Prostate gland (tissue), 2 donors: Measurements from ENCODE around the gene RP9. TPM values are rescaled to one million over a fixed set of nuclear protein-coding genes. Genes with fewer than 3 reads are reported as not detected.

ENCODE experiments used
- DNase-seq: peaks from one replicate; pipeline ENCODE4 v3.0.0-alpha.2; 2019; ENCODE audit warnings: low spot score
- H3K27ac ChIP-seq, 2 donors: fragments of 200-600 bp; sonication (generic); 2 replicates each; pipeline ENCODE4 v1.5.1; 2017 to 2019
- H3K27me3 ChIP-seq: fragments of 200-600 bp; sonication (generic); replicated peaks from 2 replicates; pipeline ENCODE4 v1.5.1; 2019; ENCODE audit not compliant: insufficient read depth
- H3K36me3 ChIP-seq, 2 donors: fragments of 200-600 bp; sonication (generic); 1 replicate in 1 of 2; 2 replicates in 1 of 2; pipeline versions ENCODE4 v1.5.1 to v1.8.1; 2017 to 2019
- H3K4me1 ChIP-seq: fragments of 200-600 bp; sonication (generic); replicated peaks from 2 replicates; pipeline ENCODE4 v1.5.1; 2019
- H3K4me3 ChIP-seq, 2 donors: fragments of 200-600 bp; sonication (generic); 2 replicates each; pipeline ENCODE4 v1.5.1; 2017 to 2019
- H3K9me3 ChIP-seq: fragments of 200-600 bp; sonication (generic); 2 replicates; pipeline ENCODE4 v1.5.1; 2017
- POLR2A ChIP-seq: fragments of 450-650 bp; IDR thresholded peaks from one replicate; pipeline ENCODE4 v1.6.1; 2016; ENCODE audit warnings: antibody characterized with exemption, mild to moderate bottlenecking
- POLR2AphosphoS5 ChIP-seq: sonication (generic); formaldehyde crosslinking; IDR thresholded peaks from one replicate; pipeline ENCODE4 v1.6.1; 2017; ENCODE audit warnings: antibody characterized with exemption
- WGBS: methylation state at CpG from one replicate; pipeline ENCODE4 v1.1.5; 2018; 5-methylcytosine and 5-hydroxymethylcytosine counted together
- intact Hi-C: fragments of 100-400 bp; cut with DNase I; formaldehyde crosslinking; loops from one replicate; pipeline ENCODE4 v1.14.2; 2022
- total RNA-seq, 2 donors: library from RNA; depleted of rRNA; stranded (reverse); fragments of >200 nt; gene quantifications; one replicate each; pipeline ENCODE4 v1.1.0, GENCODE V29; 2016
- TF ChIP-seq, protein P1 (sequence below), 4 experiments: fragments of 200-600 bp in 2 of 4; fragments of 450-650 bp in 2 of 4; sonication (generic) in 2 of 4; IDR thresholded peaks; 1 replicate in 3 of 4; 2 replicates in 1 of 4; pipeline ENCODE4 v1.5.1; 2016 to 2019; ENCODE audit warnings: antibody characterized with exemption in 4 of 4, mild to moderate bottlenecking in 2 of 4, moderate library complexity in 2 of 4

Gene RP9
- total RNA-seq, 2 donors from 2014 or later, result 7.8 to 18.0 TPM

DNA sequence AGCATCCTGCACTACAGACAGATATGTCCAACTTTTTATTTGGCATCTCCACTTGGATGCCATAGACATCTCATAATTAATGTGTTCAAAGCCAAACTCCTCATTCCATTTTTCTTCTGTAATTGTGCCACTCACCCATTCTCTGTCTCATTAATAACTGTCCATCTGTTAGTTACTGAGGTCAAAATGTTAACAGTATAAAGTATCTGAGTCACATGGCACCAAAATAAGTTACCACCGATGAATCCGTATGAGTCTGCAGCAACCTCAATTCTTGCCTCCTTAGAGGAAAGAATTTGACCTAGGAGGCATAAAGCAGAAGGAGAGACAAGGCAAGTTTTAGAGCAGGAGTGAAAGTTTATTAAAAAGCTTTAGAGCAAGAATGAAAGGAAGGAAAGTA is 30.1 kb downstream of the RP9 start:
- TF ChIP-seq POLR2A (no peak), POLR2AphosphoS5 (no peak)
- TF ChIP-seq, protein P1, sequence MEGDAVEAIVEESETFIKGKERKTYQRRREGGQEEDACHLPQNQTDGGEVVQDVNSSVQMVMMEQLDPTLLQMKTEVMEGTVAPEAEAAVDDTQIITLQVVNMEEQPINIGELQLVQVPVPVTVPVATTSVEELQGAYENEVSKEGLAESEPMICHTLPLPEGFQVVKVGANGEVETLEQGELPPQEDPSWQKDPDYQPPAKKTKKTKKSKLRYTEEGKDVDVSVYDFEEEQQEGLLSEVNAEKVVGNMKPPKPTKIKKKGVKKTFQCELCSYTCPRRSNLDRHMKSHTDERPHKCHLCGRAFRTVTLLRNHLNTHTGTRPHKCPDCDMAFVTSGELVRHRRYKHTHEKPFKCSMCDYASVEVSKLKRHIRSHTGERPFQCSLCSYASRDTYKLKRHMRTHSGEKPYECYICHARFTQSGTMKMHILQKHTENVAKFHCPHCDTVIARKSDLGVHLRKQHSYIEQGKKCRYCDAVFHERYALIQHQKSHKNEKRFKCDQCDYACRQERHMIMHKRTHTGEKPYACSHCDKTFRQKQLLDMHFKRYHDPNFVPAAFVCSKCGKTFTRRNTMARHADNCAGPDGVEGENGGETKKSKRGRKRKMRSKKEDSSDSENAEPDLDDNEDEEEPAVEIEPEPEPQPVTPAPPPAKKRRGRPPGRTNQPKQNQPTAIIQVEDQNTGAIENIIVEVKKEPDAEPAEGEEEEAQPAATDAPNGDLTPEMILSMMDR (IDR thresholded peaks at IDR 0.05), result no peak
- no peaks in the 10 kb centered on the region for H3K36me3 ChIP-seq
- no peak for DNase-seq
- H3K27me3 ChIP-seq, result no peaks in the 10 kb centered on the region
- H3K9me3 ChIP-seq, result no peaks in the 10 kb centered on the region
- H3K27ac ChIP-seq, result no peak overlapping the region
- WGBS, result 77% methylated on average over 2 of the region's 2 CpGs
- intact Hi-C loops, result no loop called here
- no peak overlapping the region for H3K4me3 ChIP-seq
- no peaks in the 10 kb centered on the region for H3K4me1 ChIP-seq

DNA sequence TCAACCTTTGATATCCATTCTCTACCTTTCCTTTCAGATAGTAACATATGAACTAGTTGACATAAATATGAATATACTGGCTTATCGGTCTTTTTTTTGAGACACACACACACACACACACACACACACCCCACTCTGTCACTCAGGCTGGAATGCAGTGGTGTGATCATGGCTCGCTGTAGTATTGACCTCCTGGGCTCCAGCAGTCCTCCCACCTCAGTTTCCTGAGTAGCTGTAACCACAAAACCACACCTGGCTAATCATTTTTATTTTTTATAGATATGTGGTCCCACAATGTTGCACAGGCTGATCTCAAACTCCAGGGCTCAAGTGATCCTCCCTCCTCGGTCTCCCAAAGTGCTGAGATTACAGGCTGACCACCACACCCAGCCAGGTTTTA is 32.5 kb downstream of the RP9 start:
- TF ChIP-seq, protein P1 (IDR thresholded peaks at IDR 0.05), result no peak
- TF ChIP-seq POLR2A (no peak), POLR2AphosphoS5 (no peak)
- H3K27me3 ChIP-seq, result no peaks in the 10 kb centered on the region
- no peak overlapping the region for H3K27ac ChIP-seq
- no peak for DNase-seq
- no peak overlapping the region for H3K4me3 ChIP-seq
- no peaks in the 10 kb centered on the region for H3K9me3 ChIP-seq
- no peaks in the 10 kb centered on the region for H3K4me1 ChIP-seq
- 80% methylated on average over 3 of the region's 3 CpGs for WGBS
- intact Hi-C loops, result no loop called here
- H3K36me3 ChIP-seq, result no peaks in the 10 kb centered on the region

DNA sequence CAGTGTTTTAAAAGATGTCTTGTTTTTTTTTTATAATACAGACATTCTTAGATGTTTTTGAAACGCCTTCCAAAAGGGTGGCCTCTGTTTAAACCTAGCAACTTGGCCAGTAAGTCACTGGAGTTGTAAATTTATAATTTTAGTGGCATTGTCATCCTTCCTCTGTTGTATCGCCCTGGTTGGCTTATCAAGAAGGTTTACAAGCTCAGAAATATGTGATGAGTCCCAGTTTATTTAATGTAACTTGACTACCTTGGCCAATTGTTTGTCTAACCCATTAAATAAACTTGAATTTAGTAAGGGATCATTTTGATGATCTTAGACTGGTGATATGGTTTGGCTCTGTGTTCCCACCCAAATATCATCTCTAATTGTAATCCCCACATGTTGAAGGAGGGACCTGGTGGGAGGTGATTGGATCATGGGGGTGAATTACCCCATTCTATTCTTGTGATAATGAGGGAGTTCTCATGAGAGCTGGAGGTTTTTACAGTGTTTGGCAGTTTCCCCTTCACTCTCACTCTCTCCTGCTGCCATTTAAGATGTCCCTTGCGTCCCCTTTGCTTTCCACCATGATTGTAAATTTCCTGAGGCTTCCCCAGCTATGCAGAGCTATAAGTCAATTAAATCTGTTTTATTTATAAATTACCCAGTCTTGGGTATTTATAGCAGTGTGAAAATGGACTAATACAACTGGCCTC is 33.2 kb downstream of the RP9 start:
- TF ChIP-seq POLR2AphosphoS5 (peak; percentile 48), POLR2A (no peak)
- TF ChIP-seq, protein P1 (IDR thresholded peaks at IDR 0.05), result no peak
- DNase-seq, result no peak
- H3K27me3 ChIP-seq, result no peaks in the 10 kb centered on the region
- no peaks in the 10 kb centered on the region for H3K4me1 ChIP-seq
- H3K27ac ChIP-seq, result no peak overlapping the region
- H3K9me3 ChIP-seq, result no peaks in the 10 kb centered on the region
- intact Hi-C loops, result no loop called here
- 45% methylated on average over 3 of the region's 3 CpGs for WGBS
- H3K36me3 ChIP-seq, result no peaks in the 10 kb centered on the region
- H3K4me3 ChIP-seq, result no peak overlapping the region

DNA sequence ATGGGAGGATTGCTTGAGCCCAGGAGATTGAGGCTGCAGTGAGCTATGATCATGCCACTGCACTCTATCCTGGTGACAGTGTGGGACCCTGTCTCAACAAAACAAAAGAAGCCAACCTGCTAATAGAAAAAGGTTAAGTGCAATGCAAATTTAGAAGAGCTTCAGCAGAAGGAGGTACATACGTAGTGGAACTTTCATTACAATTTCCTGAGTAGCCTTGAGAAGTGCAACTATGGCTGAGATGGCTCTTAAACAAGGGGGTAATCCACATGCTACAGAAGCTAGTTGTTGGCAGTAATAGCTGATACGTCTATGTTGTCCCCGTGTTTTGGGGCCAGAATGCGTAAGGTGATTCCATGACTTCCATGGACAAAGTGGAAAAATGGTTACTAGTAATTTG is 36.0 kb downstream of the RP9 start:
- no peaks in the 10 kb centered on the region for H3K9me3 ChIP-seq
- no peak for DNase-seq
- TF ChIP-seq POLR2AphosphoS5 (no peak), POLR2A (no peak)
- TF ChIP-seq, protein P1 (IDR thresholded peaks at IDR 0.05), result no peak
- no peaks in the 10 kb centered on the region for H3K4me1 ChIP-seq
- H3K36me3 ChIP-seq, result no peaks in the 10 kb centered on the region
- H3K27ac ChIP-seq, result no peak overlapping the region
- H3K4me3 ChIP-seq, result no peak overlapping the region
- H3K27me3 ChIP-seq, result no peaks in the 10 kb centered on the region
- WGBS, result 90% methylated on average over 4 of the region's 4 CpGs
- intact Hi-C loops, result no loop called here

DNA sequence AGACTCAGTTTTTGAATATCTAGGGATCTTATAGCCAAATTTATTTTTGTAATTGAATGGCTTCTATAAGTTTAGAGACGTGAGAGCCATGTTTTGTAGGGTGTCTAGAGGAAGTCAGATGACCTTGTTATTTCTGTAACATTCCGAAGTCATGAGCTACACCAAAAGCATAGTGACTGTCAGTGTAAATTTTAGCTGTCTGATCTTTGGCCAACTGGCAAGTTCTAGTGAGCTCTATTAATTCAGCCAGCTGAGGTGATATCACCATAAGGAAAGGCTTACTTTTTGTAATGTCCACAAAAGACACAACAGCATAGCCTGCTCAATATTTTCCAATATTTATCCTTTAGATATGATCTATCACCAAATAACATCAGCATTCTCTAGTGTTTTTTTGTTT is 36.7 kb downstream of the RP9 start:
- TF ChIP-seq, protein P1 (IDR thresholded peaks at IDR 0.05), result no peak
- TF ChIP-seq POLR2A (no peak), POLR2AphosphoS5 (peak; percentile 50)
- peak; percentile 7 for DNase-seq
- whole genome bisulfite sequencing, result 11% methylated on average over 2 of the region's 2 CpGs
- Histone ChIP-seq H3K4me3 (no peak overlapping the region), H3K27me3 (no peaks in the 10 kb centered on the region), H3K4me1 (no peaks in the 10 kb centered on the region), H3K36me3 (no peaks in the 10 kb centered on the region), H3K27ac (no peak overlapping the region), H3K9me3 (no peaks in the 10 kb centered on the region)
- intact Hi-C loops, result no loop called here
